Stimulated activated CD8-positive, alpha-beta memory T cell treated with anti-CD3 and anti-CD28 coated beads, Interleukin-7, amount 100 ng/mL, for 4 hours (primary cell): ENCODE data around the gene HGF.

Source experiments
- DNase-seq, 2 donors: peaks; one replicate each; pipeline ENCODE4 v3.0.0-alpha.2; 2020; ENCODE audit warnings: low read depth in 2 of 2

HGF gene

GRCh38 chr7:81719865-81720264, 50.0 kb downstream of the HGF start:
- DNase-seq = no peak

DNA sequence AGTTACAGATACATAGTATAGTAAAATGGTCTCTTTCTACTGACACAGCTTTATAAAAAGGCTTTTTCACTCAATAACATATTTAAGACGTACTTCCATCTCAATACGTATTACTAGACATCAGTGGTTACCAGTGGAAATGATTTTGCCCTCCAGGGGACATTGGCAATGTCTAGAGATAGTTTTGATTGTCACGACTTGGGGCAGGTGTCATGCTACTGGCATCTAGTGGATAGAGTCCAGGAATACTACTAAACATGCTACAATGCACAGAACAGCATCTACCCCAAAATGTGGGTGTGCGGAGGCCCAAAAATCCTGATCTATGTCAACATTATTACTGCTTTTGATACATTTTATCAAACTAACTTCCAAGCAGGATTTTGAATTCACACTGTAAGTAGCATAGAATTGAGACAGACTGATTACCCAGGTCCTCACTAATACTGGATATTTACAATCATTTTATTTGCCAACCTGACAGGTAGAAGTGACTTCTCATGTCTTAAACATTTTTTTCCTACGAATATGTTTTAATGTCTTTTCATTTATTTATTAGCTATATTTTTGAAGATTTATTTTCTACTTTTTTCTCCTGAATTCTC, 53.8 kb downstream of the HGF start:
- no peak for DNase-seq

- DNase-seq = no peak
Measured at GRCh38 chr7:81714306-81714705, 55.5 kb downstream of the HGF start.

GRCh38 chr7:81710751-81711150, 59.1 kb downstream of the HGF start:
- no peak for DNase-seq

- DNase-seq = no peak
Measured at GRCh38 chr7:81709836-81710235, 60.0 kb downstream of the HGF start.

GRCh38 chr7:81707966-81708365, 61.9 kb downstream of the HGF start:
- no peak for DNase-seq

DNA sequence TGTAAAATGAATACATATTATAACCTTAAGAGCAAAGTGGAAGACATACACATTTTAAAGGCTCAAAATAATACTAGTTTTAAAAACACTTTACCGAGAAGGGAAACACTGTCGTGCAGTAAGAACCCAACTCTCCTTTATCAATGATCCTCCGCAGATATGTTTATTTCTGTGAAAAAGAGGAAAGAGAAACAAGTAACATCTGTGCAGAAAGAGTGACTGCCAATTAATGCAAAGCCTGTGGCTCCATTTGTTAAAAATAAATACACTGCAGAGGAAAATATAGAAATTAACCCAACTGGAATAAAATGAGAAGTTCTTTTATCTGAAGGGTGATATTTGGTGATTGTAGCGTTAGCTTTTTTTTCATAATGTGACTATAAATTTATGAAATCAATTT, 62.7 kb downstream of the HGF start:
- DNase-seq = no peak

DNA sequence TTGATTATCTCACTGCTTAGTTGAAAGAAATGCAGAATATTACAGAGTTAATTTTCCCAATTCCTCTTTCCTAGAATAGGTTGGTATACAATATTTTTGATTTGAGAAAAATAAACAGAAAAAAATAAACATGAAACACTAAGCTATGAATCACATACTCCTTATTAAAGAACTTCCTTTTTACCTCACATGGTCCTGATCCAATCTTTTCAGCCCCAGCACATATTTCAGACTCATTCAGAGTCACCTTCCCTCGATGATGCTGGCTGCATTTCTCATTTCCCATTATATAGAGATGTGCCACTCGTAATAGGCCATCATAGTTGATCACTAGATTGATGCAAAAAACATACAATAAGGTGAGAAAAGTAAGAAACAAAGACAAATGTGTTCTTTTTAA, 64.6 kb downstream of the HGF start:
- no peak for DNase-seq

DNA sequence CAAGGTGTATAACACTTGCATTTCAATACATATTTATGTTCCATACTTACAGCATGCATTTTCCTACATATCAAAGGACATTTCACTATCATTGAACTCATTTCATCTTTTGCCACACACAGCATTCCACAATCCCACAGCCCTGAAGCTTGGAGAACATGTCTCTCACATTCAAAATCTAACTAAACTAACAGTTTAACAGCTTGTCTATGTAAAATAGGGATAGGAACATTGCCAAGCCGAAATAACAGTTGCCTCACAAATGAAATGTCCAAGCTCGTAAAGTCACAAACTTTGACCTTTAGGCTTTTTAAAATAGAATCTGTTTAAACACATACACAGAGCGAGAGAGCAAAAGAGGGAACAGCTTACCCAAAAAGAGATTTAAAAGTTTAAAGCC, 65.3 kb downstream of the HGF start:
- DNase-seq = no peak

- no peak for DNase-seq
Measured at GRCh38 chr7:81698965-81699364, 70.9 kb downstream of the HGF start.

- no peak for DNase-seq
Measured at GRCh38 chr7:81694711-81695110, 75.1 kb downstream of the HGF start.

GRCh38 chr7:81693894-81694293, 76.0 kb downstream of the HGF start:
- no peak for DNase-seq

GRCh38 chr7:81693080-81693479, 76.8 kb downstream of the HGF start:
- DNase-seq = no peak

DNA sequence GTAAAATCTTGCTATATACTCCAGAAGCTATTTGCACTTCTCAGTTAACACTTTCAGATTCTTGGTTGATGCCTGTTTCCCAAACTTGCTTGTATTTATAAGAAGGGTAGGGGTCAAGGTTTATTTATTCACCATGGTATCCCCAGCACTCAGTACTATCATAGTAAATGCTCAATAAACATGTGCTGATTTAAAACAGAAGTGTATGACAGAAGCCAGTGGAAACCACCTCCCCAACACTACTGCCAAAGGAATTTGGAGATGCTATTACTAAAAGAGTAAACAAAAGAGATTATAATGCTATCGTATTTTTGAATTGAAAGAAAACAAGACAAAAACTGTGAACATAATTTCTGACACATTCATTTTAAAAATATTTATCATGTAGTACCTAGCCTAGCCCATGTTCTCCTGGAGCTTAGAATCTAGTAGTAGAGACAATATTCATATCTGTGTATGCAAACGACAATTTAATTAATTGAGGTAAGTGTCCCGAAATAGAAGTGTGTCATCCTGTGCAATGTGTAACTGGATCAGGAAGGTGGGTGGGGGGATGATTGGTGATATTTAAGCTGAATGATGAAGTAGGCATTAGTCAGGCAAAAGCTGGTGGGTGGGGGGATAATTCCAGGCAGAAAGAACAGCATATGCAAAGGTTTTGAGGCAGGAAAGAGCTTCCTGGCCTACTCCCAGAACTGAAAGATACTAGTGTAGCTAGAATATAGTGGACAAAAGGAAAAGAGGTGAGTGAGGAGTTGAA, 77.5 kb downstream of the HGF start:
- DNase-seq = no peak

DNA sequence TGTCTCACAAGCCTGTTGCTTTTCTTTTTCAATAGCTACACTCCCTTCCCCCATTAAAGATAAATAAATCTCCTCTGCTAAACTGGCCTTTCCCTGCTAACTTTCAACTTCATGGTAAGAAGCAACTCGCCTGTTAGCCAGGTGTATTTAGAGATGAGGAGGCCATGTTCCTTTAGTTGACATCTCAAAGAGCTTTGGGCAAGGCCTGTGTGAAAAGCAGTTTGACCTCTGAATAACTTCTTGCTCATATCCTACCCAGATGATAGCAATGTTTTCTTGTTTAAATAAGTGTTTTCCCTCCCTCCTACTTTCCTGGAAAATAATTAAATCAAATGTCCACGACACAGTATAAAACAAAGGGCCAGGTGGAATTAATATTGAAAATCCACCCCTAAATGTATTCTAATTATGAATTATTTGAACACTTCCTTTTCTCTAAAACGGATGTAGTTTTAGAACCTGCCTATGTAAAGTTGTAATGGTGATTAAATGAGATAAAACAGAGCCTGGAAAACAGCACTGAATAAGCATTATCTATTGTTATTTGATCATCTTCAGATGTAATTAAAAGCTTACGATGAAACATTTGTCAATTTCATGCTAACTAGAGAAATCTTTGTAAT, 78.5 kb downstream of the HGF start:
- DNase-seq = no peak

DNA sequence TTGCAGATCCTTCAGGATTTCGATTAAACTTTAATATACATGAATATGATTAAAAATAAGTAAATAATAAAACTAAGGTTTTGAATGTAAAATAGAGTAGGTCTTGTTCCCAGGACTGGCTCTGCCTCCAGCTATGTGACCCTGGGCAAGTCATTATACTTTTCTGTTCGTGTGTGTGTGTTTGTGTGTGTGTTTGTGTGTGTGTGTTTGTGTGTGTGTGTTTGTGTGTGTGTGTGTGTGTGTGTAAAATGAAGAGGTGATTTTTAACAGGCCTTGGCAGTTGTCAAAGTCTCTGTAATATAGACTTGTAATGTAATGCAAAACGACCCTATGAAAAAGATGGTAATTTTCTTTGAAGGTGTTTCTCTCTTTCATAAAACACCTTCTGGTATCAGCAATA, 79.2 kb downstream of the HGF start:
- DNase-seq = no peak

DNA sequence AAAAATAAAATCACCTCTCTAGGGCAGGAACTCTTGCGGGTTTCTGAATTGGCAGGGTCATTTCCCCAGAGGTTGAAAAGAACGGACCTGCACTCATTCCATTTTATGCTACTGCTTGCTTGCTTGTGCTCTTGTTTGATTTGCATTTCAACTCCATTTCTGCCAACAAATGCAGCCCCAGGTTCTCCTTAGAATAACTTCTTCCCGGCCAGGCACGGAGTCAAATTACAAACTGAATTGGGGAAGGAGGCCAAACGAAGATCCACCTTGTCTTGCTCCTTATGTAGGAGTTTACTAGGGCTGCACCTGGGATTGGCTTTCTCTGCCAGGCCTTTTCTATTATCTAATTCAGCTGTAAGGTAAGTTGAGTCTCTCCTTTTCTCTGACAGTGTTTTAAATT, 79.6 kb downstream of the HGF start:
- DNase-seq = no peak

GRCh38 chr7:81688622-81689411, 81.0 kb downstream of the HGF start:
- no peak for DNase-seq

DNA sequence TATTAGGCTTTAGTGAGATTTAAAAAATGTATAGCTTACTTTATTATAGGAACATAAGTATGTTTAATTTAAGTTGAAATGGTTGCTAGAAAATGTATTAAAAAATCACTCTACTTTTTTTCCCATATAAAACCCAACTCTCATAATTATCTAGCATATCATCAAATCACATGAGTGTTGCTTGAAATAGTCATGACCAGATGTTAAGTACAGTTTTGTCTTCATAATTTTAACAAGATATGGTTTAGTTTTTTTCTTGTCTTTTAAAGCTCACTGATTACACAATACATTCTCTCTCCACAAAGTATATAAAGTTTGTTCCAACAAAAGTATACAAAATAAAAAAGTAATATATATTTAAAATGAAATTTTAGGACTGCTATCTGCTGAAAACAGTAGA, 82.8 kb downstream of the HGF start:
- DNase-seq = no peak

- no peak for DNase-seq
Measured at GRCh38 chr7:81685270-81685868, 84.5 kb downstream of the HGF start.

DNA sequence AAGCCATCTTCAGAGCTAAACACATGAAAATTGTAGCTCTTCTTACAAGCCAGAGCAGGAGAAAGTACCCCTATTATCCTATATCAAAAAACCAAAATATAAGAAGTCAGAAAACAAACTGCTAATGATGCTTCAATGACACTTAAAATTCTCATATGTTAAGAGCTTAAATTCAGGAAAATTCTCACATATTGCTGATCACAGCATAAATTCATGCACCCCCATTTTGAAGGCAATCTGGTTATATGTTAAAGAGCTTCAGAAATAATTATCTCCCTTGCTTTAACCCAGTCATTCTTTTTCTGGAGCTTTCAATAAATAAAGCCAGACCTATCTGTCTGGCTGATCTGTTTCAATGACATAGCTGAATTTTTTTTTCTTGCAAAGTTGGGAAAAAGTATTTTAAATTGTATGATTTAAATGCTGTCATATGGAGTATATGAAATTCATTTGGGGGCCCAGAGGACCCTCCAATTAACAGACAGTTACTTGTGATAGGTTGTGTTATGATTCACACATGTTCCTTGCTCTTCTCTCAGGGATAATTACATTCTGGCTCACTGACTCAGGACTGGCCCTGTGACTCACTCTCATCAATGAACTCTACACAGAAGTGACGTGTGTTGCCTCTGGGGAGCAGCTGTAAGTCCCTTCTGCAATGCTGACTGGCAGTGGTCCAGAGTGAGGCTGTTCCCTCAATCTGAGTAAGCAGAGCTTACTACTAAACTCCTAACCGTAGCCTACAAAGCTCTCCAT, 85.2 kb downstream of the HGF start:
- DNase-seq = no peak
